PFSK-1 (cell line): ENCODE measurements around the gene FLII.

Source experiments
- FOXP2 ChIP-seq: optimal IDR thresholded peaks from 2 replicates; pipeline ENCODE3; 2011; ENCODE audit warnings: borderline replicate concordance, control low read depth, inconsistent platforms; ENCODE audit not compliant: insufficient read depth; ENCODE audit errors: extremely low read length, extremely low read depth
- POLR2AphosphoS5 ChIP-seq: IDR thresholded peaks from 2 replicates; pipeline ENCODE4 v1.6.1; 2012; ENCODE audit warnings: low read depth, mild to moderate bottlenecking, control low read depth, low read length, moderate library complexity
- REST ChIP-seq, 2 experiments: IDR thresholded peaks; 2 replicates each; pipeline versions ENCODE4 v1.6.1 to v1.8.0; 2011 to 2012; ENCODE audit warnings: low read depth in 2 of 2, low read length in 2 of 2, control low read depth in 1 of 2, inconsistent platforms in 1 of 2, mild to moderate bottlenecking in 1 of 2, moderate library complexity in 1 of 2; ENCODE audit not compliant: insufficient read depth in 1 of 2
- SIN3A ChIP-seq: IDR thresholded peaks from 2 replicates; pipeline ENCODE4 v1.6.1; 2012; ENCODE audit warnings: mild to moderate bottlenecking, low read length, moderate library complexity, borderline replicate concordance; ENCODE audit not compliant: insufficient read depth
- TAF1 ChIP-seq: IDR thresholded peaks from 2 replicates; pipeline ENCODE4 v1.6.1; 2012; ENCODE audit warnings: low read length, control low read depth, borderline replicate concordance; ENCODE audit not compliant: insufficient read depth

GRCh38 chr17:18195246-18195645, 63.3 kb downstream of the FLII start:
- TF ChIP-seq REST (IDR thresholded peaks at IDR 0.05; ENCODE audit: insufficient read depth in 1 of 2, low read depth in 2 of 2, low read length in 2 of 2), result no peak
- no peak for TF ChIP-seq POLR2AphosphoS5
- no peak for TF ChIP-seq FOXP2
- TF ChIP-seq SIN3A, result no peak
- no peak for TF ChIP-seq TAF1
